ENCODE measurements around the gene TECTA.

DNA sequence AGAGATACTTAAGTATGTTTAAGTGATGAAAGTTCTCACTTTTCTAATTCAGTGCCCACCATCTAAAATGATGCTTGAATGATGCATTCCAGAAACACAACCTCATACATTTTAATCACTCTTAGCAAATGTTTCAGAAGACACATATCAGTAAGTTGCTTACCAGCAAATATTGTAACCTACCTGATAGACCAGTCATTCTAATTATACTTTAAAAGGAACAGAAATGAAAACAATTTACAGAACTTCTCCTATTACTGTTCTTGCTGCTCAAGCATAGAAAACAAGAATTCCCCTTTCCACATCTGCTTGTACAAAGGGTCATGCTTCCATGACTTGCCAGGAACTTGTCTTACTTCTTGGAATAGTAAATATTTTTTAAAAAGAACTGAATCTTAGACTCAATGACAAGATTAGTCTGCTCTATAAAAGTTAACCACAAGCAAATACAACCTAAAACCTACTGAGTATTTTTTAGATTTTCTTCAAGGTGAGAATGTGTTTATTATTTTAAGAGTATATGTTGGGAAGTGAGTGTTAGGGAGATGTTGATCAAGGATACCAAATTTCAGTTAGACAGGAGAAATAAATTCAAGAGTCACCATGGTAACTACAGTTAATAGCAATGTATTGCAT lies 109.5 kb downstream of the TECTA start:
- TF ChIP-seq POLR2A (IDR thresholded peaks at IDR 0.05) = no peak
- TF ChIP-seq, protein P1, sequence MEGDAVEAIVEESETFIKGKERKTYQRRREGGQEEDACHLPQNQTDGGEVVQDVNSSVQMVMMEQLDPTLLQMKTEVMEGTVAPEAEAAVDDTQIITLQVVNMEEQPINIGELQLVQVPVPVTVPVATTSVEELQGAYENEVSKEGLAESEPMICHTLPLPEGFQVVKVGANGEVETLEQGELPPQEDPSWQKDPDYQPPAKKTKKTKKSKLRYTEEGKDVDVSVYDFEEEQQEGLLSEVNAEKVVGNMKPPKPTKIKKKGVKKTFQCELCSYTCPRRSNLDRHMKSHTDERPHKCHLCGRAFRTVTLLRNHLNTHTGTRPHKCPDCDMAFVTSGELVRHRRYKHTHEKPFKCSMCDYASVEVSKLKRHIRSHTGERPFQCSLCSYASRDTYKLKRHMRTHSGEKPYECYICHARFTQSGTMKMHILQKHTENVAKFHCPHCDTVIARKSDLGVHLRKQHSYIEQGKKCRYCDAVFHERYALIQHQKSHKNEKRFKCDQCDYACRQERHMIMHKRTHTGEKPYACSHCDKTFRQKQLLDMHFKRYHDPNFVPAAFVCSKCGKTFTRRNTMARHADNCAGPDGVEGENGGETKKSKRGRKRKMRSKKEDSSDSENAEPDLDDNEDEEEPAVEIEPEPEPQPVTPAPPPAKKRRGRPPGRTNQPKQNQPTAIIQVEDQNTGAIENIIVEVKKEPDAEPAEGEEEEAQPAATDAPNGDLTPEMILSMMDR (IDR thresholded peaks at IDR 0.05) = no peak
